ENCODE measurements around the gene NR1H2. TPM values are rescaled to one million over a fixed set of nuclear protein-coding genes. Genes with fewer than 3 reads are reported as not detected.
"Not testable (repeated sequence)": the region's sequence is repeated elsewhere in the genome, so short reads cannot be mapped to it uniquely, and the experiment has no call there.

NR1H2 gene
- total RNA-seq, 1 donor from 2014 or later, result 72.5 TPM

- DNase-seq (ENCODE audit: low read depth), result no peak
Observed at GRCh38 chr19:50344661-50345318, 31.5 kb upstream of the NR1H2 start.

GRCh38 chr19:50347089-50347581, 29.1 kb upstream of the NR1H2 start:
- DNase-seq (ENCODE audit: low read depth), result peak; percentile 70

- peak; percentile 32 for DNase-seq (ENCODE audit: low read depth)
Observed at GRCh38 chr19:50349277-50350057, 26.8 kb upstream of the NR1H2 start.

- no peak for DNase-seq (ENCODE audit: low read depth)
Observed at GRCh38 chr19:50352242-50352641, 24.0 kb upstream of the NR1H2 start.

GRCh38 chr19:50353487-50353880, 22.8 kb upstream of the NR1H2 start:
- not testable (repeated sequence) for DNase-seq (ENCODE audit: low read depth)

- DNase-seq (ENCODE audit: low read depth), result no peak
Observed at GRCh38 chr19:50356691-50357177, 19.5 kb upstream of the NR1H2 start.

GRCh38 chr19:50357178-50358100, 18.8 kb upstream of the NR1H2 start:
- DNase-seq (ENCODE audit: low read depth), result peak; percentile 47

GRCh38 chr19:50358483-50359327, 17.6 kb upstream of the NR1H2 start:
- DNase-seq (ENCODE audit: low read depth), result no peak

GRCh38 chr19:50359328-50359818, 16.9 kb upstream of the NR1H2 start:
- no peak for DNase-seq (ENCODE audit: low read depth)

GRCh38 chr19:50361290-50362029, 14.8 kb upstream of the NR1H2 start:
- DNase-seq (ENCODE audit: low read depth), result no peak

GRCh38 chr19:50362030-50362412, 14.2 kb upstream of the NR1H2 start:
- no peak for DNase-seq (ENCODE audit: low read depth)

- no peak for DNase-seq (ENCODE audit: low read depth)
Observed at GRCh38 chr19:50362656-50363424, 13.4 kb upstream of the NR1H2 start.

GRCh38 chr19:50365434-50366306, 10.6 kb upstream of the NR1H2 start, which contains the start of gene NAPSA:
Gene NAPSA (minus strand): TSS chr19:50365639. CDS start chr19:50365621, 18 bp downstream.
- no peak for DNase-seq (ENCODE audit: low read depth)

- DNase-seq (ENCODE audit: low read depth), result peak; percentile 81
Observed at GRCh38 chr19:50368649-50369570, 7.3 kb upstream of the NR1H2 start.

- DNase-seq (ENCODE audit: low read depth), result peak; percentile 32
Observed at GRCh38 chr19:50371914-50372475, 4.3 kb upstream of the NR1H2 start.

- no peak for DNase-seq (ENCODE audit: low read depth)
Observed at GRCh38 chr19:50377051-50377461, 799 bp downstream of the NR1H2 start.

GRCh38 chr19:50377517-50377916, 1.3 kb downstream of the NR1H2 start:
- no peak for DNase-seq (ENCODE audit: low read depth)
